ENCODE data around the gene SCMH1.

SCMH1 gene

GRCh38 chr1:41226815-41227434 is 15.2 kb downstream of the SCMH1 start:
- Histone ChIP-seq H3K36me3 (ENCODE audit: low read depth) (peaks cover 4% of the 10 kb centered on the region; the same call in 1 of the 2 replicates), H3K27me3 (ENCODE audit: insufficient read depth, poor library complexity, severe bottlenecking) (no peaks in the 10 kb centered on the region), H3K9me3 (ENCODE audit: severe bottlenecking) (no peaks in the 10 kb centered on the region), H3K4me3 (ENCODE audit: severe bottlenecking) (no peak overlapping the region), H3K27ac (ENCODE audit: poor library complexity, severe bottlenecking) (no peak overlapping the region), H3K4me1 (ENCODE audit: insufficient read depth, poor library complexity, severe bottlenecking) (no peaks in the 10 kb centered on the region)
- no peak for DNase-seq (ENCODE audit: low spot score)
- TF ChIP-seq, protein P1, sequence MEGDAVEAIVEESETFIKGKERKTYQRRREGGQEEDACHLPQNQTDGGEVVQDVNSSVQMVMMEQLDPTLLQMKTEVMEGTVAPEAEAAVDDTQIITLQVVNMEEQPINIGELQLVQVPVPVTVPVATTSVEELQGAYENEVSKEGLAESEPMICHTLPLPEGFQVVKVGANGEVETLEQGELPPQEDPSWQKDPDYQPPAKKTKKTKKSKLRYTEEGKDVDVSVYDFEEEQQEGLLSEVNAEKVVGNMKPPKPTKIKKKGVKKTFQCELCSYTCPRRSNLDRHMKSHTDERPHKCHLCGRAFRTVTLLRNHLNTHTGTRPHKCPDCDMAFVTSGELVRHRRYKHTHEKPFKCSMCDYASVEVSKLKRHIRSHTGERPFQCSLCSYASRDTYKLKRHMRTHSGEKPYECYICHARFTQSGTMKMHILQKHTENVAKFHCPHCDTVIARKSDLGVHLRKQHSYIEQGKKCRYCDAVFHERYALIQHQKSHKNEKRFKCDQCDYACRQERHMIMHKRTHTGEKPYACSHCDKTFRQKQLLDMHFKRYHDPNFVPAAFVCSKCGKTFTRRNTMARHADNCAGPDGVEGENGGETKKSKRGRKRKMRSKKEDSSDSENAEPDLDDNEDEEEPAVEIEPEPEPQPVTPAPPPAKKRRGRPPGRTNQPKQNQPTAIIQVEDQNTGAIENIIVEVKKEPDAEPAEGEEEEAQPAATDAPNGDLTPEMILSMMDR (IDR thresholded peaks at IDR 0.05; ENCODE audit: poor library complexity, severe bottlenecking), result no peak
- no peak for ATAC-seq (ENCODE audit: low read depth)

DNA sequence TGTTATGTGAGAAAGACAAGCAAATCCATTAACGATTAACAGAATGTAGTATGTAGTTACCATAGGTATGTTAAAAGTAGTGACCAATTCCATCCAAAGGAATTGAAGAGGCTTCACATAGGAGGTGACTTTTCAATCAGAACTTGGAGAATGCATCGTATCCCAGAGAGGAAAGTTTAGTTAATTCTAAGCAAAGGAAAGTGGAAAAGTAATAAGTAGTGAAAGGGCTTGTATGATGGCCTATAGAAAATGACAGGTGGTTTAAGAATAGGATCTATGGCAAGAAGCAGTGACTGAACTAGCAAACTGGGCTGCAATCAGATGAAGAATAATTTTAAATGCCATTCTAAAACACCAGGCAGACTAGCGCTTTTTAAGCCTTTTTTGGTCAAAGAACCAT is 16.6 kb downstream of the SCMH1 start:
- no peaks in the 10 kb centered on the region for H3K4me1 ChIP-seq (ENCODE audit: insufficient read depth, poor library complexity, severe bottlenecking)
- TF ChIP-seq, protein P1 (IDR thresholded peaks at IDR 0.05; ENCODE audit: poor library complexity, severe bottlenecking), result no peak
- H3K9me3 ChIP-seq (ENCODE audit: severe bottlenecking), result no peaks in the 10 kb centered on the region
- H3K27me3 ChIP-seq (ENCODE audit: insufficient read depth, poor library complexity, severe bottlenecking), result no peaks in the 10 kb centered on the region
- H3K27ac ChIP-seq (ENCODE audit: poor library complexity, severe bottlenecking), result no peak overlapping the region
- DNase-seq (ENCODE audit: low spot score), result no peak
- H3K4me3 ChIP-seq (ENCODE audit: severe bottlenecking), result no peak overlapping the region
- H3K36me3 ChIP-seq (ENCODE audit: low read depth), result peaks cover 8% of the 10 kb centered on the region; the same call in 1 of the 2 replicates
- ATAC-seq (ENCODE audit: low read depth), result no peak

GRCh38 chr1:41222496-41222895 is 19.6 kb downstream of the SCMH1 start:
- H3K9me3 ChIP-seq (ENCODE audit: severe bottlenecking), result peaks cover 5% of the 10 kb centered on the region
- H3K27ac ChIP-seq (ENCODE audit: poor library complexity, severe bottlenecking), result no peak overlapping the region
- no peaks in the 10 kb centered on the region for H3K27me3 ChIP-seq (ENCODE audit: insufficient read depth, poor library complexity, severe bottlenecking)
- ATAC-seq (ENCODE audit: low read depth) (no peak), DNase-seq (ENCODE audit: low spot score) (no peak)
- TF ChIP-seq, protein P1 (IDR thresholded peaks at IDR 0.05; ENCODE audit: poor library complexity, severe bottlenecking), result no peak
- no peak overlapping the region for H3K4me3 ChIP-seq (ENCODE audit: severe bottlenecking)
- H3K4me1 ChIP-seq (ENCODE audit: insufficient read depth, poor library complexity, severe bottlenecking), result no peaks in the 10 kb centered on the region
- peaks cover 15% of the 10 kb centered on the region for H3K36me3 ChIP-seq (ENCODE audit: low read depth)

DNA sequence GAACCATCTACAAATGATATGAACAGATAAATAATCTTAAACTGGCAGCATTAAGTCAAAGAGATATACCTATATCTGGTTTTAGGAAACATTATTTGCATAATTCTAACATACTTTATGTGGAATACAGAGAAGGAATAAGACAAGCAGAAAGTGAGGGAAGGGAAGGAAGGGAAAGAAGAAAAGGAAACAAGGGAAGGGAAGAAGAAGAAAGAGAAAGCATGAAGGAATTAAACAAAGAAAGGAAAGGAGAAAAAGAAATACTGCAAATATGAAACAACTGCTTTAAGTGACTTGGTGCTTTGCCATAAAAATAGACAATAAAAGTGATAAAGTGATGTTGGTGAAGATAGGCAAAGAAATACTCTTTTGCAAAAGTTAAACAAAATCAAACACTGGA is 20.1 kb downstream of the SCMH1 start:
- no peak for ATAC-seq (ENCODE audit: low read depth)
- no peaks in the 10 kb centered on the region for H3K27me3 ChIP-seq (ENCODE audit: insufficient read depth, poor library complexity, severe bottlenecking)
- no peak for DNase-seq (ENCODE audit: low spot score)
- no peak overlapping the region for H3K27ac ChIP-seq (ENCODE audit: poor library complexity, severe bottlenecking)
- TF ChIP-seq, protein P1 (IDR thresholded peaks at IDR 0.05; ENCODE audit: poor library complexity, severe bottlenecking), result no peak
- peaks cover 15% of the 10 kb centered on the region for H3K36me3 ChIP-seq (ENCODE audit: low read depth)
- H3K4me3 ChIP-seq (ENCODE audit: severe bottlenecking), result no peak overlapping the region
- H3K4me1 ChIP-seq (ENCODE audit: insufficient read depth, poor library complexity, severe bottlenecking), result no peaks in the 10 kb centered on the region
- H3K9me3 ChIP-seq (ENCODE audit: severe bottlenecking), result peaks cover 5% of the 10 kb centered on the region

GRCh38 chr1:41218152-41218551 is 24.0 kb downstream of the SCMH1 start:
- Histone ChIP-seq H3K36me3 (ENCODE audit: low read depth) (peaks cover 11% of the 10 kb centered on the region), H3K27me3 (ENCODE audit: insufficient read depth, poor library complexity, severe bottlenecking) (no peaks in the 10 kb centered on the region), H3K4me1 (ENCODE audit: insufficient read depth, poor library complexity, severe bottlenecking) (no peaks in the 10 kb centered on the region), H3K27ac (ENCODE audit: poor library complexity, severe bottlenecking) (no peak overlapping the region), H3K4me3 (ENCODE audit: severe bottlenecking) (no peak overlapping the region), H3K9me3 (ENCODE audit: severe bottlenecking) (peaks cover 5% of the 10 kb centered on the region)
- DNase-seq (ENCODE audit: low spot score) (no peak), ATAC-seq (ENCODE audit: low read depth) (no peak)
- TF ChIP-seq, protein P1 (IDR thresholded peaks at IDR 0.05; ENCODE audit: poor library complexity, severe bottlenecking), result no peak

Data from RWPE2 (cell line).